Measurements from ENCODE around the gene COA8.

DNA sequence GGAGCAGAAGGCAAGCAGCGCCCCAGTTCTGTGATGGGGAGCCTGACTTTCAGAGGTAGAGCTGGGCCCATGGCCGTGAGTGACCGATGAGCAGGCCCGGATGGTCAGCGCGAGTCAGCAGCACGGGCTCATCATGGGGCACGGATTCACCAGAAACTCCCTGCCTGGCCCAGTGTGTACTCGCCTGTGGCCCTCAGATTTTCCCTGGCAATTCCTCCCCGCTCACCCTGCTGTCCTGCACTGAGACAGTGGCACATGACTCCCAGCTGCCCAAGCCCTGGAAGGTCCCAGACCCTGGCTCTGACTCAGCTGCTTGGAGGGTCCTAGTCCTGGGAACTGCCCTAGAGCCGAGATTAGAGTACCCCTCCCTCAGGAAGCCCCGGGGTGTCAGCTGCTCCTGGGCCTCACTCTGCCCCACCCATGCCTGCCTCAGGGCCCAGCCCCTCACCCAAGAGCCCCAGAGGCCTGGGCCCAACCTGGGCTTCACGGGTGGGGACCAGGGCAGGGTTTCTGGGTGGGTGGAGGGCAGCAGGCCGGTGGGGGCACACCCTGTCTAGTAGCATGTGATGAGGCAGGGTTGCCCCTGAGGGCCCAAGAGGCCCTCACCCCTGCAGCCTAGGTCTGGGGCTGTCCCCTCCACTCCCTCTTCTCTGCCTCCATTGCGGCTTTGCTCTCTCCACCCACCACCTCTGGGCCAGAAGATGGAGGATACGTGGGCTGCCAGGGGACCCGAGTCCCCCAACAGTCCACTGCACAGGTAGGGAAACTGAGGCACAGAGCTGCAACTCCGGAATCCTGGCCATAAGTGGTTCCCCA lies 25.4 kb upstream of the COA8 start:
- TF ChIP-seq, protein P1, sequence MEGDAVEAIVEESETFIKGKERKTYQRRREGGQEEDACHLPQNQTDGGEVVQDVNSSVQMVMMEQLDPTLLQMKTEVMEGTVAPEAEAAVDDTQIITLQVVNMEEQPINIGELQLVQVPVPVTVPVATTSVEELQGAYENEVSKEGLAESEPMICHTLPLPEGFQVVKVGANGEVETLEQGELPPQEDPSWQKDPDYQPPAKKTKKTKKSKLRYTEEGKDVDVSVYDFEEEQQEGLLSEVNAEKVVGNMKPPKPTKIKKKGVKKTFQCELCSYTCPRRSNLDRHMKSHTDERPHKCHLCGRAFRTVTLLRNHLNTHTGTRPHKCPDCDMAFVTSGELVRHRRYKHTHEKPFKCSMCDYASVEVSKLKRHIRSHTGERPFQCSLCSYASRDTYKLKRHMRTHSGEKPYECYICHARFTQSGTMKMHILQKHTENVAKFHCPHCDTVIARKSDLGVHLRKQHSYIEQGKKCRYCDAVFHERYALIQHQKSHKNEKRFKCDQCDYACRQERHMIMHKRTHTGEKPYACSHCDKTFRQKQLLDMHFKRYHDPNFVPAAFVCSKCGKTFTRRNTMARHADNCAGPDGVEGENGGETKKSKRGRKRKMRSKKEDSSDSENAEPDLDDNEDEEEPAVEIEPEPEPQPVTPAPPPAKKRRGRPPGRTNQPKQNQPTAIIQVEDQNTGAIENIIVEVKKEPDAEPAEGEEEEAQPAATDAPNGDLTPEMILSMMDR (conservative IDR thresholded peaks at IDR 0.05 in 1 of 2, IDR thresholded peaks at IDR 0.05 in 1 of 2; ENCODE audit: low read depth in 1 of 2, low read length in 2 of 2): no peak
- TF ChIP-seq EZH2 (IDR thresholded peaks at IDR 0.05; ENCODE audit: low read length, missing control alignments): no peak

Measured in fibroblast of lung (primary cell).